Measurements from ENCODE around the gene FRMPD1. TPM values are rescaled to one million over a fixed set of nuclear protein-coding genes. Genes with fewer than 3 reads are reported as not detected.

The FRMPD1 gene
- total RNA-seq, 4 donors from 2014 or later = 0.34 to 0.50 (median 0.45) TPM; not detected in 1

- H3K36me3 ChIP-seq = no peaks in the 10 kb centered on the region
These were observed 80.1 kb downstream of the FRMPD1 start for GRCh38 chr9:37730839-37731238.

DNA sequence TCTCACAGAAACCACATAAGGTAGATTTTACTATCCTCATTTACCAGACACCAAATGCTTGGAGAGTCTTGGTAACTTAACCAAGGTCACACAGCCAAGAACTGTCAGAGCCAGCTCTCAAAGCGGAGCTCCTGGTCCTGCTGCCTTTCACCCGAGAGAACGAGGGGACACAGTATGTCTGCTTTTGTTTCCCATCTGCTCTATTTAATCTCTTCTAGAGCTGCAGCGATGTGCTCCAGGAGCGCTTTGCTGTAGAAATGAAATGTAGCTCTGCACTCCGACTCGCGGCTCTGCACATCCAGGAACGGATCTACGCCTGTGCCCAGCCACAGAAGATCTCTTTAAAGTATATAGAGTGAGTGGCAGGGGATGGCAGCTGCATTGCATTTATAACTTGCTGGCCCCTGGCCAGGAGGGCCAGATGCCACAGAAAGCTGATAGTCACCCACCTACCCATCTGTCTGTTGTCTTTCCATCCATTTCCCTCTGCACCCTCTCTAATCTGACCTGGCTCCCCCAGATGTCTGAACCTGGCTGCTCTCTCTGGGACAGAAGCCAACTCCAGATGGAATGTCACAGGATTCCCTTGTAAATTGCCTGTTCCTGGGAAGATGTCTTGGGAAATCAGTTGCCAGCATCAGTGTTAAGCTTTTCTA lies 81.5 kb downstream of the FRMPD1 start:
- WGBS = 58% methylated on average over 10 of the region's 10 CpGs
- TF ChIP-seq POLR2AphosphoS5 (IDR thresholded peaks at IDR 0.05) (no peak), POLR2A (IDR thresholded peaks at IDR 0.05; ENCODE audit: low read depth) (no peak), EP300 (IDR thresholded peaks at IDR 0.05) (no peak)
- TF ChIP-seq, protein P1, sequence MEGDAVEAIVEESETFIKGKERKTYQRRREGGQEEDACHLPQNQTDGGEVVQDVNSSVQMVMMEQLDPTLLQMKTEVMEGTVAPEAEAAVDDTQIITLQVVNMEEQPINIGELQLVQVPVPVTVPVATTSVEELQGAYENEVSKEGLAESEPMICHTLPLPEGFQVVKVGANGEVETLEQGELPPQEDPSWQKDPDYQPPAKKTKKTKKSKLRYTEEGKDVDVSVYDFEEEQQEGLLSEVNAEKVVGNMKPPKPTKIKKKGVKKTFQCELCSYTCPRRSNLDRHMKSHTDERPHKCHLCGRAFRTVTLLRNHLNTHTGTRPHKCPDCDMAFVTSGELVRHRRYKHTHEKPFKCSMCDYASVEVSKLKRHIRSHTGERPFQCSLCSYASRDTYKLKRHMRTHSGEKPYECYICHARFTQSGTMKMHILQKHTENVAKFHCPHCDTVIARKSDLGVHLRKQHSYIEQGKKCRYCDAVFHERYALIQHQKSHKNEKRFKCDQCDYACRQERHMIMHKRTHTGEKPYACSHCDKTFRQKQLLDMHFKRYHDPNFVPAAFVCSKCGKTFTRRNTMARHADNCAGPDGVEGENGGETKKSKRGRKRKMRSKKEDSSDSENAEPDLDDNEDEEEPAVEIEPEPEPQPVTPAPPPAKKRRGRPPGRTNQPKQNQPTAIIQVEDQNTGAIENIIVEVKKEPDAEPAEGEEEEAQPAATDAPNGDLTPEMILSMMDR (IDR thresholded peaks at IDR 0.05) = no peak
- H3K27ac ChIP-seq (replicated peaks in 1 of 4) = no peak overlapping the region
- no peak overlapping the region for H3K4me3 ChIP-seq
- no peaks in the 10 kb centered on the region for H3K9me3 ChIP-seq
- no peak for DNase-seq (ENCODE audit: extremely low spot score)
- no peaks in the 10 kb centered on the region for H3K36me3 ChIP-seq
- peaks cover 0 to 43% (median 0%) of the 10 kb centered on the region in 4 donors for H3K27me3 ChIP-seq
- intact Hi-C loops (cut with DNase I) = no loop called here
- H3K4me1 ChIP-seq = no peaks in the 10 kb centered on the region

More at GRCh38 chr9:37730839-37731238, 80.1 kb downstream of the FRMPD1 start:
- TF ChIP-seq POLR2A (IDR thresholded peaks at IDR 0.05; ENCODE audit: low read depth) (no peak), POLR2AphosphoS5 (IDR thresholded peaks at IDR 0.05) (no peak), EP300 (IDR thresholded peaks at IDR 0.05) (no peak)
- TF ChIP-seq, protein P1 (IDR thresholded peaks at IDR 0.05) = no peak
- peaks cover 0 to 54% (median 0%) of the 10 kb centered on the region in 4 donors for H3K27me3 ChIP-seq
- WGBS = 55% methylated on average over 5 of the region's 5 CpGs
- no peak for DNase-seq (ENCODE audit: extremely low spot score)
- no peak overlapping the region for H3K4me3 ChIP-seq
- no peaks in the 10 kb centered on the region for H3K9me3 ChIP-seq
- no peaks in the 10 kb centered on the region for H3K4me1 ChIP-seq
- no peak overlapping the region for H3K27ac ChIP-seq (replicated peaks in 1 of 4)
- intact Hi-C loops (cut with DNase I) = no loop called here

DNA sequence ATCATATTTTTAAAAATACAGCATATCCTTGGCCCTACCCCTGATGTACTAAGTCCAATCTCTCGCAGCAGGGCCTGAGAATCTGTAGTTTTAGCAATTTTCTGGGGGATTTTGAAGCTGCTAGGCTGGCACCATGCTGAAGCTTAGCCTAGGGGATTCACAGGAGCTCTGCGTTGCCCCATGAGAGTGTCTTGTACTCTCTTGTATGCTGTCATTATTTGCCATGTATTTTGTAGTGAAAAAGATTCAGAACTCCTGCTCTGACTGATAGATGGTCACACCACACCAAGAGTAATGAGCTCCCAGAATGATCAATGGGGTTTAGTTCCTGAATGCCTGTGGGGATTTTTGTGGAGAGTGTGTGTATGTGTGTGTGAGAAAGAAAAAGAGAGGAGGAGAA lies 82.2 kb downstream of the FRMPD1 start:
- H3K4me1 ChIP-seq = no peaks in the 10 kb centered on the region
- intact Hi-C loops (cut with DNase I) = no loop called here
- no peak overlapping the region for H3K27ac ChIP-seq (replicated peaks in 1 of 4)
- H3K4me3 ChIP-seq = no peak overlapping the region
- no peaks in the 10 kb centered on the region for H3K36me3 ChIP-seq
- TF ChIP-seq, protein P1 (IDR thresholded peaks at IDR 0.05) = no peak
- DNase-seq (ENCODE audit: extremely low spot score) = no peak
- no peaks in the 10 kb centered on the region for H3K9me3 ChIP-seq
- peaks cover 0 to 37% (median 0%) of the 10 kb centered on the region in 4 donors for H3K27me3 ChIP-seq
- 93% methylated on average over 2 of the region's 2 CpGs for WGBS

- DNase-seq (ENCODE audit: extremely low spot score) = no peak
- H3K36me3 ChIP-seq = no peaks in the 10 kb centered on the region
- intact Hi-C loops (cut with DNase I) = loop anchor here (5.0 kb wide), 1 partner anchor 117 kb away; no protein-coding TSS in a partner anchor
- no peak overlapping the region for H3K4me3 ChIP-seq
- no peaks in the 10 kb centered on the region for H3K4me1 ChIP-seq
- H3K27me3 ChIP-seq = no peaks in the 10 kb centered on the region
- TF ChIP-seq, protein P1 (IDR thresholded peaks at IDR 0.05) = no peak
- TF ChIP-seq EP300 (IDR thresholded peaks at IDR 0.05) (no peak), POLR2AphosphoS5 (IDR thresholded peaks at IDR 0.05) (no peak), POLR2A (IDR thresholded peaks at IDR 0.05; ENCODE audit: low read depth) (no peak)
- H3K27ac ChIP-seq (replicated peaks in 1 of 4) = no peak overlapping the region
- 94% methylated on average over 5 of the region's 5 CpGs for WGBS
- H3K9me3 ChIP-seq = no peaks in the 10 kb centered on the region
These were observed 88.5 kb downstream of the FRMPD1 start for GRCh38 chr9:37739222-37739621.

DNA sequence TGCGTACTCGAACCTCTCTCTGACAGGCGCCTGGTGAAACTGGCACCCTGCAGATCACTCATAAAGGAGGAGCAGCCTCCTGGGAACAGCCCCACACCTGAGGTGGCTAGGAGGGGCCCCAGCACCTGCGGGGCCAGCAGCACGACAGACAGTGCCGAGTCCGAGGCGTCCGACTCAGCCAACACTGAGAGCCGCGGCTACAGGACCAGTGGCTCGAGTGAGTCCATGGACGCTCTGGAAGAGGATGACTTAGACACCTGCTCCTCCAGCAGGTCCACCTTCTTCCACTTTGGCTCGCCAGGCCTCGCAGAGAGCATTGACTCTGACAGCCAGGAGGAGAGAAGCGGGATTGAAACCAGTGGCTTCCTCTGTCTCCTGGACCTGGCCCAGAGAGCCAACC lies 89.4 kb downstream of the FRMPD1 start:
- H3K27me3 ChIP-seq = no peaks in the 10 kb centered on the region
- 90% methylated on average over 2 of the region's 16 CpGs for WGBS
- no peaks in the 10 kb centered on the region for H3K36me3 ChIP-seq
- intact Hi-C loops (cut with DNase I) = loop anchor here (10.0 kb wide), 1 partner anchor 625 kb away; no protein-coding TSS in a partner anchor
- H3K9me3 ChIP-seq = no peaks in the 10 kb centered on the region
- no peak for DNase-seq (ENCODE audit: extremely low spot score)
- no peaks in the 10 kb centered on the region for H3K4me1 ChIP-seq
- H3K27ac ChIP-seq (replicated peaks in 1 of 4) = no peak overlapping the region
- H3K4me3 ChIP-seq = no peak overlapping the region
- TF ChIP-seq, protein P1 (IDR thresholded peaks at IDR 0.05) = no peak
- no peak for TF ChIP-seq POLR2A (IDR thresholded peaks at IDR 0.05; ENCODE audit: low read depth)
- no peak for TF ChIP-seq POLR2AphosphoS5 (IDR thresholded peaks at IDR 0.05)
- TF ChIP-seq EP300 (IDR thresholded peaks at IDR 0.05) = no peak
